HCT116 (cell line): Measurements from ENCODE around the gene MYCBP.

ENCODE experiments used
- POLR2A ChIP-seq: IDR thresholded peaks from 2 replicates; pipeline ENCODE4 v1.7.0; 2011; ENCODE audit warnings: borderline replicate concordance; ENCODE audit not compliant: insufficient read depth, insufficient read length; ENCODE audit errors: extremely low read depth
- REST ChIP-seq: IDR thresholded peaks from 2 replicates; pipeline ENCODE4 v1.6.1; 2012; ENCODE audit warnings: low read depth
- SRF ChIP-seq: IDR thresholded peaks from 2 replicates; pipeline ENCODE4 v1.6.1; 2012; ENCODE audit warnings: low read depth
- TF ChIP-seq, protein P1 (sequence below), 3 experiments: fragments of 200-600 bp in 1 of 3; sonication (generic) in 1 of 3; IDR thresholded peaks in 2 of 3; conservative IDR thresholded peaks in 1 of 3; 2 replicates each; pipeline ENCODE4 v1.5.1; 2012 to 2017; ENCODE audit warnings: low read depth in 2 of 3, low read length in 2 of 3, antibody characterized with exemption in 1 of 3, borderline replicate concordance in 1 of 3, control low read depth in 1 of 3, mild to moderate bottlenecking in 1 of 3, mixed read lengths in 1 of 3, mixed run types in 1 of 3, moderate library complexity in 1 of 3; ENCODE audit not compliant: insufficient read depth in 1 of 3
- TF ChIP-seq, protein P2 (sequence below): IDR thresholded peaks from 2 replicates; pipeline ENCODE4 v1.6.1; 2012

DNA sequence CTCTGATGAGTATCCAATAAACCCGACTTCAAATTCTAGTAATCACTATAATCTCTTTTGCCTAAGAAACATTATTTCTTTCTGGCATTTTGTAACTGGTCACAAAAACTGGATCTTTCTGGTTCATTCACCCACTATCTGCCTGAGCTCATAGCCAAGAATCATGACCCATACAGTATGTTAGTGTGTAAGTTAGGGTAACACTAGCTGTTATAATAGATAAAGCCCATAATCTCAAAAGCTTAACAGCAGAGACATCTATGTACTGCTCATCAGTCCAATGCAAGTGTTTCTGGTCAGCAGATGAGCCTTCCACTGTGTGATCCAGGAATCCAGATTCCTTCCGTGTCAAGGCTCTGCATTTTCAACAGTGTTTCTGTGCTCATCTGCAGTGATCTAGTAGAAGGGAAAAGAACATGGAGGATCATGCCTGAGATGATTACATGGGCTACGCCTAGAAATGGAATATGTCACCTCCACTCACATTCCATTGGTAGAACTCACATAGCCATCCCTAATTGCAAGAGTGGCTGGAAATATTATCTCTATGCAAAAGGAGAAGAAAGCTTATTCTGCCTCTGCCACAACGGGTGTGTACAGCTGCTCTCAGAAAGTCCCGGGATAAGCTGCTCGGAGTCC is 41.3 kb downstream of the MYCBP start:
- no peak for TF ChIP-seq REST
- no peak for TF ChIP-seq POLR2A
- no peak for TF ChIP-seq SRF
- TF ChIP-seq, protein P1, sequence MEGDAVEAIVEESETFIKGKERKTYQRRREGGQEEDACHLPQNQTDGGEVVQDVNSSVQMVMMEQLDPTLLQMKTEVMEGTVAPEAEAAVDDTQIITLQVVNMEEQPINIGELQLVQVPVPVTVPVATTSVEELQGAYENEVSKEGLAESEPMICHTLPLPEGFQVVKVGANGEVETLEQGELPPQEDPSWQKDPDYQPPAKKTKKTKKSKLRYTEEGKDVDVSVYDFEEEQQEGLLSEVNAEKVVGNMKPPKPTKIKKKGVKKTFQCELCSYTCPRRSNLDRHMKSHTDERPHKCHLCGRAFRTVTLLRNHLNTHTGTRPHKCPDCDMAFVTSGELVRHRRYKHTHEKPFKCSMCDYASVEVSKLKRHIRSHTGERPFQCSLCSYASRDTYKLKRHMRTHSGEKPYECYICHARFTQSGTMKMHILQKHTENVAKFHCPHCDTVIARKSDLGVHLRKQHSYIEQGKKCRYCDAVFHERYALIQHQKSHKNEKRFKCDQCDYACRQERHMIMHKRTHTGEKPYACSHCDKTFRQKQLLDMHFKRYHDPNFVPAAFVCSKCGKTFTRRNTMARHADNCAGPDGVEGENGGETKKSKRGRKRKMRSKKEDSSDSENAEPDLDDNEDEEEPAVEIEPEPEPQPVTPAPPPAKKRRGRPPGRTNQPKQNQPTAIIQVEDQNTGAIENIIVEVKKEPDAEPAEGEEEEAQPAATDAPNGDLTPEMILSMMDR (IDR thresholded peaks at IDR 0.05 in 2 of 3, conservative IDR thresholded peaks at IDR 0.05 in 1 of 3; ENCODE audit: borderline replicate concordance in 1 of 3, insufficient read depth in 1 of 3, low read depth in 2 of 3, low read length in 2 of 3) = no peak
- TF ChIP-seq, protein P2, sequence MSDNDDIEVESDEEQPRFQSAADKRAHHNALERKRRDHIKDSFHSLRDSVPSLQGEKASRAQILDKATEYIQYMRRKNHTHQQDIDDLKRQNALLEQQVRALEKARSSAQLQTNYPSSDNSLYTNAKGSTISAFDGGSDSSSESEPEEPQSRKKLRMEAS = no peak
